Memory B cell (primary cell): ENCODE data around the gene IL5.
"Not testable (repeated sequence)": the region's sequence is repeated elsewhere in the genome, so short reads cannot be mapped to it uniquely, and the experiment has no call there.

Experiments
- ATAC-seq: fragments of 150-1000 bp; cut with Tn5 transposase; 2 replicates; pipeline ENCODE4 v1.10.0; 2021; ENCODE audit warnings: low read depth, mild to moderate bottlenecking, moderate library complexity
- DNase-seq, 2 donors: peaks; one replicate each; pipeline ENCODE4 v3.0.0; 2022; ENCODE audit warnings: low spot score in 2 of 2
- H3K27ac Mint-ChIP-seq: one replicate; pipeline ENCODE4 v1.8.0; 2022; ENCODE audit warnings: mild to moderate bottlenecking, moderate library complexity, mixed read lengths
- H3K27me3 Mint-ChIP-seq: one replicate; pipeline ENCODE4 v1.8.0; 2022; ENCODE audit warnings: mixed read lengths
- H3K36me3 Mint-ChIP-seq: one replicate; pipeline ENCODE4 v1.8.0; 2022; ENCODE audit warnings: mild to moderate bottlenecking, mixed read lengths
- H3K4me1 Mint-ChIP-seq: one replicate; pipeline ENCODE4 v1.8.0; 2022; ENCODE audit warnings: mixed read lengths
- H3K4me3 Mint-ChIP-seq: one replicate; pipeline ENCODE4 v1.8.0; 2022; ENCODE audit warnings: mild to moderate bottlenecking, moderate library complexity, mixed read lengths
- H3K9me3 Mint-ChIP-seq: one replicate; pipeline ENCODE4 v1.8.0; 2022; ENCODE audit warnings: mixed read lengths

Gene IL5

DNA sequence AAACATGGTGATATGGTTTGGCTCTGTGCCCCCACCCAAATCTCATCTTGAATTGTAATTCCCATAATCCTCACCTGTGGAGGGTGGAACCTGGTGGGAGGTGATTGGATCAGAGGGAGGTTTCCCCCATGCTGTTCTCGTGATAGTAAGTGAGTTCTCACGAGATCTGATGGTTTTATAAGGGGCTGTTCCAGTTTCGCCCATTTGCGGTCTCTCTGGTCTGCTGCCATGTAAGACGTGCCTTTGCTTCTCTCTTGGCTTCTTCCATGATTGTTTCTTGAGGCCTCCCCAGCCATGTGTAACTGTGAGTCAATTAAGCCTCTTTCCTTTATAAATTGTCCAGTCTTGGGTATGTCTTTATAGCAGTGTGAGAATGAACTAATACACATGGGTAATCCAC is 18.4 kb downstream of the IL5 start:
- ATAC-seq = peak; percentile 4

DNA sequence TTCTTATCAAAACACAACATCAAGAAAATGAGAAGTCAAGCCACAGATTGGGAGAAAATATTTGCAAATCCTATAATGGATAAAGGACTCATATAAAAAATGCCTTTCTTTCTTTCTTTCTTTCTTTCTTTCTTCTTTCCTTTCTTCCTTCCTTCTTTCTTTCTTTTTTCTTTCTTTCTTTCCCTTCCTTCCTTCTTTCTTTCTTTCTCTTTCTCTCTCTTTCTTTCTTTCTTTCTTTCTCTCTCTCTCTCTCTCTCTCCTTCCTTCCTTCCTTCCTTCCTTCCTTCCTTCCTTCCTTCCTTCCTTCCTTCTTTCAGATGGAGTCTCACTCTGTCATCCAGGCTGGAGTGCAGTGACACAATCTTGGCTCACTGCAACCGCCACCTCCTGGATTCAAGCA is 21.3 kb downstream of the IL5 start:
- H3K4me1 Mint-ChIP-seq = peaks cover 25% of the 10 kb centered on the region
- H3K9me3 Mint-ChIP-seq, DNase-seq, H3K4me3 Mint-ChIP-seq, H3K27me3 Mint-ChIP-seq, H3K27ac Mint-ChIP-seq, H3K36me3 Mint-ChIP-seq, ATAC-seq: not testable (repeated sequence)

More for the DNA sequence above, 18.4 kb downstream of the IL5 start:
- H3K4me3 Mint-ChIP-seq, H3K27me3 Mint-ChIP-seq, DNase-seq, H3K9me3 Mint-ChIP-seq, H3K27ac Mint-ChIP-seq, H3K36me3 Mint-ChIP-seq: not testable (repeated sequence)
- H3K4me1 Mint-ChIP-seq = peaks cover 36% of the 10 kb centered on the region

DNA sequence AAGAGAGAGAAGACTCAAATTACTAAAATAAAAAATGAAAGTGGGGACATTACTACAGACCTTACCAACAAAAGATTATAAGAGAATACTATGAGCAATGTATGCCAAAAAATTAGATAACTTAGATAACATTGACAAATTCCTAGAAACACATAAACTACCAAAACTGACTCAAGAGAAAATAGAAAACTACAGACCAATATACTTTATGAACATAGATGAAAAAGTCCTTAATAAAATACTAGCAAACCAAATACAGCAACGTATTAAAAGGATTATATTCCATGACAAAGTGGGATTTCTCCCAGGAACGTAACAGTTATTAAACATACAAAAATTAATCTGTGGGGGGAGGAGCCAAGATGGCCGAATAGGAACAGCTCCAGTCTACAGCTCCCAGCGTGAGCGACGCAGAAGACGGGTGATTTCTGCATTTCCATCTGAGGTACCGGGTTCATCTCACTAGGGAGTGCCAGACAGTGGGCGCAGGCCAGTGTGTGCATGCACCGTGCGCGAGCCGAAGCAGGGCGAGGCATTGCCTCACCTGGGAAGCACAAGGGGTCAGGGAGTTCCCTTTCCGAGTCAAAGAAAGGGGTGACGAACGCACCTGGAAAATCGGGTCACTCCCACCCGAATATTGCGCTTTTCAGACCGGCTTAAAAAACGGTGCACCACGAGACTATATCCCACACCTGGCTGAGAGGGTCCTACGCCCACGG is 29.5 kb downstream of the IL5 start:
- H3K4me1 Mint-ChIP-seq, H3K4me3 Mint-ChIP-seq, H3K27me3 Mint-ChIP-seq, DNase-seq, ATAC-seq, H3K27ac Mint-ChIP-seq, H3K36me3 Mint-ChIP-seq, H3K9me3 Mint-ChIP-seq: not testable (repeated sequence)

DNA sequence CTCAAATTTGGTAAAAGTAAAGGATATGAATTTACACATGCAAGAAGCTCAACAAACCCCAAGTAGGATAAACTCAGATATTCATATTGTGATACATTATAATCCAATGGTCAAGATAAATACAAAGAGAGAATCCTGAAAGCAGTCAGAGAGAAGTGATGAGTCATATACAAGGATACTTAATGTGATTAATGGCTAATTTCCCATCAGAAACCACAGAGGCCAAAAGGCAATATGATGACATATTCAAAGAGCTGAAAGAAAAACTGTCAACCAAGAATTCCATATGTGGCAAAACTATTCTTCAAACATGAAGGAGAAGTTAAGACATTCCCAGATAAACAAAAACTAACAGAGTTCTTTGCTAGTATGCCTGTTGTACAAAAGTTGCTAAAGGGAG is 33.2 kb downstream of the IL5 start:
- Mint-ChIP-seq H3K9me3 (peaks cover 5% of the 10 kb centered on the region), H3K4me3 (no peak overlapping the region), H3K27ac (no peak overlapping the region), H3K36me3 (no peaks in the 10 kb centered on the region), H3K27me3 (no peaks in the 10 kb centered on the region), H3K4me1 (peaks cover 6% of the 10 kb centered on the region)
- ATAC-seq = no peak
- DNase-seq = no peak

GRCh38 chr5:132506094-132506692 is 37.1 kb downstream of the IL5 start:
- ATAC-seq = peak; percentile 59
- no peak for DNase-seq
- H3K4me1 Mint-ChIP-seq = peaks cover 12% of the 10 kb centered on the region
- peaks cover 2% of the 10 kb centered on the region for H3K9me3 Mint-ChIP-seq
- H3K36me3 Mint-ChIP-seq = no peaks in the 10 kb centered on the region
- H3K27me3 Mint-ChIP-seq = no peaks in the 10 kb centered on the region
- H3K27ac Mint-ChIP-seq = no peak overlapping the region
- no peak overlapping the region for H3K4me3 Mint-ChIP-seq

GRCh38 chr5:132505641-132506040 is 37.7 kb downstream of the IL5 start:
- H3K4me3 Mint-ChIP-seq = no peak overlapping the region
- H3K36me3 Mint-ChIP-seq = no peaks in the 10 kb centered on the region
- no peak overlapping the region for H3K27ac Mint-ChIP-seq
- ATAC-seq (no peak), DNase-seq (no peak)
- H3K27me3 Mint-ChIP-seq = no peaks in the 10 kb centered on the region
- peaks cover 2% of the 10 kb centered on the region for H3K9me3 Mint-ChIP-seq
- H3K4me1 Mint-ChIP-seq = peaks cover 18% of the 10 kb centered on the region

DNA sequence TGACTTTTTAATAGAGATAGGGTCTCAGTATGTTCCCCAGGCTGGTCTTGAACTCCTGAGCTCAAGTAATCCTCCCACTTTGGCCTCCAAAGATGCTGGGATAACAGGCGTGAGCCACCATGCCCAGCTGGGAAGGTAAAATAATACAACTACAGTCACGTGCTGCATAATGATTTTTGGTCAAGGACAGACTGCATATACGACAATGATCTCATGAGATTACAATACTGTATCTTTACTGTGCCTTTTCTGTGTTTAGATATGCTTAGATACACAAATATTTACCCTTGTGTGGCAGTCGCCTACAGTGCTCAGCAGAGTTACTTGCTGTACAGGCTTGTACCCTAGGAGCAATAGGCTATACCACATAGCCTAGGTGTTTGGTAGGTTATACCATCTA is 38.6 kb downstream of the IL5 start:
- no peak overlapping the region for H3K27ac Mint-ChIP-seq
- peaks cover 23% of the 10 kb centered on the region for H3K4me1 Mint-ChIP-seq
- peaks cover 1% of the 10 kb centered on the region for H3K9me3 Mint-ChIP-seq

GRCh38 chr5:132503244-132503643 is 40.1 kb downstream of the IL5 start:
- Mint-ChIP-seq H3K4me3 (no peak overlapping the region), H3K27me3 (no peaks in the 10 kb centered on the region), H3K4me1 (peaks cover 32% of the 10 kb centered on the region), H3K36me3 (no peaks in the 10 kb centered on the region), H3K9me3 (no peaks in the 10 kb centered on the region), H3K27ac (peak overlapping the region; percentile 81)
- no peak for ATAC-seq
- DNase-seq = no peak

More for the DNA sequence above, 38.6 kb downstream of the IL5 start:
- no peaks in the 10 kb centered on the region for H3K27me3 Mint-ChIP-seq
- ATAC-seq = no peak
- no peaks in the 10 kb centered on the region for H3K36me3 Mint-ChIP-seq
- DNase-seq = no peak
- no peak overlapping the region for H3K4me3 Mint-ChIP-seq

DNA sequence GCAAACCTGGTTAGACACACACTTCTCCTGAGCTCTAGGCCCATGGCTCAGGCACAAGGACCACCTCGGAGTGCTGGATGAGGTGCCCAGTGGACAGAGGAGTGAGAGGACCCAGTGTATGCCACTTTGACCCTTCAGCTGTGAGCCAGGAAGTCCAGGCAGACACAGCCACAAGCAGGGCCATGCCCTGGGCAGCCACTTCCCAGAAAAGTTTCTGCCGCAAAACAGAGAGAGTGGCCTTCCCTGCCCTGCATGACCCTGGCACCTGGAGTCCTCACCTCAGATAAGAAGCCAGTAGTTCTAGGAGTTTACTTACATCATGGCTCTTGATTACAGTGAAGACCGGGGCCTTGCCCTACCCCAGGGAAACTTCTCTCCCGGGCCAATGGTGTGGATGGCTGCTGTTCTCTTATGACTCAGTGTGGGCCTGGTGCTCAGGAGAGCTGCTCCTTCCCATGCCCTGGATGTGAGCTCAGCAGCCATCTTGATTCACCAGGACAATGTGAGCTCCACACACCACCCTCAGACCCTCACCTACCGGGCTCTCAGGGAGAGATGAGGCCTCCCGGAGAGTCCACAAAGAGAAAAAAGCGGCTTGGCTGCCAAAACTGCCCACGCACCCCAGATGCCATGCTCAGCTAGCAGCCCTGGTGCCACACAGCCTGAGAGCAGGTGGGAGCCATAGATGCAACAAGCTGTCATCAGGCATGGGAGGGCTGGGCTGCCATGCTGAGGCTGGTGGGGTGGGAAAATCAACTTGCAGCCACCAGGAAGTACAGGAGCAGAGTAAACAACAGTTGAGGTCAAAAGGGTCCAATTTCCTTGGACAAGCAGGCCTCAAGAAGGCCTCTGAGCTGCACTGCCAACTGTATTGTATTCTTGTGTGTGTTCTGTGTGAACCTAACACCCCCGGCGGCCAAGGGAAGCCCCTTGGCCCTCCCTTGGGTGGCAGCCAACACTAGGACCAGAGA is 41.1 kb downstream of the IL5 start:
- Mint-ChIP-seq H3K4me1 (peaks cover 37% of the 10 kb centered on the region), H3K4me3 (no peak overlapping the region), H3K36me3 (no peaks in the 10 kb centered on the region), H3K27ac (peak overlapping the region; percentile 58), H3K27me3 (no peaks in the 10 kb centered on the region), H3K9me3 (no peaks in the 10 kb centered on the region)
- ATAC-seq (no peak), DNase-seq (no peak)

DNA sequence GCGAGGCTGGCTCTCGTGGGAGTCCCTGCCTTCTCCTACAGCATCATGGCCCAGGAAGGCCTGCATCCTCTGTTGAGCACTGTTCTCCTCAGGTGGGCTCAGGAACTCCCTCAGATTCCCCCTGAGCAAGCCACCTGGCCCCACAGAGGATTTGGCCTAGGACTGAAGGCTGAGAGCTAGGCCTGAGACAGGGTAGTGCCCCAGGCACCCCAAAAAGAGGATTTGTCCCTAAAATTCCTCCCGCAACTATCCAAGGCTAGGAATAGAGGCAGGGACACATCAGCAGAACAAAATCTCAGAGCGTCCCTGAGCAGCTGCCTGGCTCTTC is 41.7 kb downstream of the IL5 start:
- no peak overlapping the region for H3K4me3 Mint-ChIP-seq
- DNase-seq (no peak), ATAC-seq (no peak)
- no peaks in the 10 kb centered on the region for H3K9me3 Mint-ChIP-seq
- no peaks in the 10 kb centered on the region for H3K36me3 Mint-ChIP-seq
- no peaks in the 10 kb centered on the region for H3K27me3 Mint-ChIP-seq
- peaks cover 39% of the 10 kb centered on the region for H3K4me1 Mint-ChIP-seq
- peak overlapping the region; percentile 58 for H3K27ac Mint-ChIP-seq

- Mint-ChIP-seq H3K9me3 (no peaks in the 10 kb centered on the region), H3K4me1 (peaks cover 35% of the 10 kb centered on the region), H3K36me3 (no peaks in the 10 kb centered on the region), H3K4me3 (peak overlapping the region; percentile 9), H3K27me3 (no peaks in the 10 kb centered on the region), H3K27ac (peak overlapping the region; percentile 43)
- peak; percentile 82 to 86 for DNase-seq
- peak; percentile 48 for ATAC-seq
These were observed 42.2 kb downstream of the IL5 start for GRCh38 chr5:132500931-132501628.

DNA sequence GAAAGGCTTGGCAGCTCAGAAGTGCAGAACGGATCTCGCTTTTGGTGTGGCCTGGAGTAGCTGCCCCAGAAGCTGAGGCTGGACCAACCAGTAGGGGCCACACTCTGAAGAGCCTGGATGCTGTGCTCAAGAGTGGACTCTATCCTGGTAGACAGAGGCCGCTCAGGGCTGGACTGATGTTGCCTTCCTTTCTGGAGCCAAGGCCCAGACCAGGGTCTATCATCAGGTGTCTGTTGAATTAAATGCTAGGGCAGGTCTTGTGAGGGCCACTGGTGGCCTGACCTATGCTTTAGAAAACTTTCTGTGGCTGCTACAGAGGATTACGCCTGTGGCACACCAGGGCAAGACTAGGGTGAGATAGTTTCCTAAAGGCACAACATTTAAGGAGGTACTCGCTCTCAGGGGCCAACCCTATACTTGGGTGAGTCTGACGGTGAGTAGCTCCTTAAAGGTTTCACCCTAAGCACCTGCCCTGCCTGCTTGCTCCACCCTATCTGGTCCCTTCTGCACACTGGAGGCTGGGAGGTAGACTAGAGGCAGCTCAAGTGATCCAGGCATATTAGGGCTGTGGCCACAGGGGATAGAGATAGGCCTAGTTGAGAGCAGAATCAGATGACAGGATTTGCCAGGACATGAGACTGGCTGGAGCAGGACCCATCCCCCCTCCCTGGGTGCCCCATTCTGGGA is 42.9 kb downstream of the IL5 start:
- DNase-seq (no peak), ATAC-seq (no peak)
- Mint-ChIP-seq H3K9me3 (no peaks in the 10 kb centered on the region), H3K4me1 (peaks cover 35% of the 10 kb centered on the region), H3K27ac (peak overlapping the region; percentile 43), H3K4me3 (no peak overlapping the region), H3K27me3 (no peaks in the 10 kb centered on the region), H3K36me3 (no peaks in the 10 kb centered on the region)

GRCh38 chr5:132499440-132500243 is 43.7 kb downstream of the IL5 start:
- no peak for DNase-seq
- H3K4me3 Mint-ChIP-seq = no peak overlapping the region
- H3K27me3 Mint-ChIP-seq = no peaks in the 10 kb centered on the region
- H3K36me3 Mint-ChIP-seq = no peaks in the 10 kb centered on the region
- no peaks in the 10 kb centered on the region for H3K9me3 Mint-ChIP-seq
- H3K4me1 Mint-ChIP-seq = peaks cover 40% of the 10 kb centered on the region
- peak overlapping the region; percentile 43 for H3K27ac Mint-ChIP-seq
- no peak for ATAC-seq
